ENCODE results near the gene GINS1.

DNA sequence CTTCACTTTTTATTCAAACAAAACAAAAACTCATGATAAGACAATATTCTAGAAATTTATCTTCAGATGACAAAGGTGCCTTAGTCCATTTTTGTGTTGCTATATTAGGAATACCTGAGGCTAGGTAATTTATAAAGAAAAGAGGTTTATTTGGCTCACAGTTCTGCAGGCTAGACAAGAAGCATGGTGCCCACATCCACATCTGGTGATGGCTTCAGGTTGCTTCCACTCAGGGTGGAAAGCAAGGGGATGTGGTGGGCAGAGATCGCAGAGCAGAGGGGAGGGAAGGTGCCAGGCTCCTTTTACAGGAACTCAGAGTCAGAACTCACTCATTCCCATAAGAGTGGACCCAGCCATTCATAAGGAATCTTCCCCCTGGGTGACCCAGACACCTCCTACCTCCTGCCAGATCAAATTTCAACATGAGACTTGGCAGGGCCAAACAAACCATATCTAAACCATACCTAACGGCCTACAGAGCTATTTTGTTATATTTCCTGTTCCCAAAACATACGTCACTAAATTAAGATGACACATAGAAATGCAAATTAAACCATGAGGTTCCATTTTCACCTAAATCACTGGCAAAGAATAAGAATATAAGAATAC, 43.2 kb upstream of the GINS1 start:
- TF ChIP-seq, protein P1, sequence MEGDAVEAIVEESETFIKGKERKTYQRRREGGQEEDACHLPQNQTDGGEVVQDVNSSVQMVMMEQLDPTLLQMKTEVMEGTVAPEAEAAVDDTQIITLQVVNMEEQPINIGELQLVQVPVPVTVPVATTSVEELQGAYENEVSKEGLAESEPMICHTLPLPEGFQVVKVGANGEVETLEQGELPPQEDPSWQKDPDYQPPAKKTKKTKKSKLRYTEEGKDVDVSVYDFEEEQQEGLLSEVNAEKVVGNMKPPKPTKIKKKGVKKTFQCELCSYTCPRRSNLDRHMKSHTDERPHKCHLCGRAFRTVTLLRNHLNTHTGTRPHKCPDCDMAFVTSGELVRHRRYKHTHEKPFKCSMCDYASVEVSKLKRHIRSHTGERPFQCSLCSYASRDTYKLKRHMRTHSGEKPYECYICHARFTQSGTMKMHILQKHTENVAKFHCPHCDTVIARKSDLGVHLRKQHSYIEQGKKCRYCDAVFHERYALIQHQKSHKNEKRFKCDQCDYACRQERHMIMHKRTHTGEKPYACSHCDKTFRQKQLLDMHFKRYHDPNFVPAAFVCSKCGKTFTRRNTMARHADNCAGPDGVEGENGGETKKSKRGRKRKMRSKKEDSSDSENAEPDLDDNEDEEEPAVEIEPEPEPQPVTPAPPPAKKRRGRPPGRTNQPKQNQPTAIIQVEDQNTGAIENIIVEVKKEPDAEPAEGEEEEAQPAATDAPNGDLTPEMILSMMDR (IDR thresholded peaks at IDR 0.05; ENCODE audit: low read length), result no peak
- TF ChIP-seq EZH2 (IDR thresholded peaks at IDR 0.05; ENCODE audit: borderline replicate concordance, low read length), result no peak
